HG03159 (cell line): ENCODE measurements around the gene RAB33A.
"Not testable (repeated sequence)": the region's sequence is repeated elsewhere in the genome, so short reads cannot be mapped to it uniquely, and the experiment has no call there.

Experiments
- ATAC-seq: cut with Tn5 transposase; IDR thresholded peaks from one replicate; pipeline ENCODE4 v1.9.1; 2021; ENCODE audit warnings: mild to moderate bottlenecking, moderate library complexity; ENCODE audit not compliant: unreplicated experiment

Gene RAB33A

GRCh38 chrX:130231184-130231583, 59.4 kb downstream of the RAB33A start:
- ATAC-seq = not testable (repeated sequence)
